Memory B cell (primary cell): ENCODE results near the gene TGM2.
A peak's percentile ranks its signal among the peaks of the same experiment; 100 is the strongest.

Experiments
- ATAC-seq: fragments of 150-1000 bp; cut with Tn5 transposase; 2 replicates; pipeline ENCODE4 v1.10.0; 2021; ENCODE audit warnings: low read depth, mild to moderate bottlenecking, moderate library complexity
- DNase-seq, 2 donors: peaks; one replicate each; pipeline ENCODE4 v3.0.0; 2022; ENCODE audit warnings: low spot score in 2 of 2
- H3K27ac Mint-ChIP-seq: one replicate; pipeline ENCODE4 v1.8.0; 2022; ENCODE audit warnings: mild to moderate bottlenecking, moderate library complexity, mixed read lengths
- H3K27me3 Mint-ChIP-seq: one replicate; pipeline ENCODE4 v1.8.0; 2022; ENCODE audit warnings: mixed read lengths
- H3K36me3 Mint-ChIP-seq: one replicate; pipeline ENCODE4 v1.8.0; 2022; ENCODE audit warnings: mild to moderate bottlenecking, mixed read lengths
- H3K4me1 Mint-ChIP-seq: one replicate; pipeline ENCODE4 v1.8.0; 2022; ENCODE audit warnings: mixed read lengths
- H3K4me3 Mint-ChIP-seq: one replicate; pipeline ENCODE4 v1.8.0; 2022; ENCODE audit warnings: mild to moderate bottlenecking, moderate library complexity, mixed read lengths
- H3K9me3 Mint-ChIP-seq: one replicate; pipeline ENCODE4 v1.8.0; 2022; ENCODE audit warnings: mixed read lengths

Gene TGM2

DNA sequence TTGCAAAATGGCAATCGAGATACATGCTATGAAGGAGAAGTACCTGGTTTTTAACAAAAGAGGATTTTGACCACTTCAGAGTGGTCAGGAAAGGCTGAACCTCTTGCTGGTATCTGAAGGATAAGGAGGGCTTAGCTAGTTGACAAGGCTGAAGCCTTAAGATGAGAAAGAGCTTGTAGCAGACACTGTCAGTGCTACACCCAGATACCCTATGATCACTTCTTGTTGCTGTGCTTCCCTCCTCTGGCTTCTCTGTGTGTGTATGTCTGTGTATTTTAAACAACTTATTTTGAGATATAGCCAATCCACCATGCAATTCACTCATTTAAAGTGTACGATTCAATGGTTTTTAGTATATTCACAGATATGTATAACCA, 38.9 kb upstream of the TGM2 start:
- Mint-ChIP-seq H3K36me3 (no peaks in the 10 kb centered on the region), H3K4me1 (peaks cover 4% of the 10 kb centered on the region), H3K27me3 (peaks cover 4% of the 10 kb centered on the region), H3K27ac (no peak overlapping the region), H3K4me3 (no peak overlapping the region), H3K9me3 (no peaks in the 10 kb centered on the region)
- DNase-seq = no peak
- ATAC-seq = no peak

DNA sequence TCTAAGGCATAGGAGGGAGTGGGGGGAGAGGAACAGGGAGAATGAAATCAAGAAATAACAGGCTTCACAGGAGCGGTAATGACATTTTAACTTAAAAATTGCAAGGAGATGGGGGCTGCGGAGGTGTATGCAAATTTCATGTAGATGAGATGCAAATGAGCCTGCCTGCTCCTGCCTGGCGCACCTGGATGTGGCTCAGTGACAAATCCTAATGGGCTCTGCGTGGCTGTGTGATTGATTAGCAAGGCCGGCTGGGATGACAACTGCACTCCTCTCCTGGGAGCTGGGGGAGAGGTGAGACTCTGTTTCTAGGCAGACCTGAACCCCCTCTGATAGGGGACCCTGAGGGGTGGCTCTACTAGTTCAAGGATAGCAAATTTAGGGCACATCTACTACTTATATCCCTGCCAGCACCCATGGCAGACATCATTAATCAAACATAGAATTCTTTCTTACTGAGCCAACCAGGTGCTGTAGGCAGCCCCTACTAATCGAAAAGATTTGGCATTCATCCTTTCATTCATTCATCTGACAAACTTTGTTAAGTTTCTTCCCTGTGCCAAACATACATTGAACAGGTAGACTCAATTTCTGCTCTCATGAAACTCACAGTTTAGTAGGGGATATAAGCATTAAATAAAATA, 38.4 kb upstream of the TGM2 start:
- H3K27me3 Mint-ChIP-seq = peaks cover 2% of the 10 kb centered on the region
- no peak for DNase-seq
- H3K27ac Mint-ChIP-seq = no peak overlapping the region
- no peak overlapping the region for H3K4me3 Mint-ChIP-seq
- H3K9me3 Mint-ChIP-seq = no peaks in the 10 kb centered on the region
- H3K4me1 Mint-ChIP-seq = peaks cover 4% of the 10 kb centered on the region
- ATAC-seq = no peak
- no peaks in the 10 kb centered on the region for H3K36me3 Mint-ChIP-seq

DNA sequence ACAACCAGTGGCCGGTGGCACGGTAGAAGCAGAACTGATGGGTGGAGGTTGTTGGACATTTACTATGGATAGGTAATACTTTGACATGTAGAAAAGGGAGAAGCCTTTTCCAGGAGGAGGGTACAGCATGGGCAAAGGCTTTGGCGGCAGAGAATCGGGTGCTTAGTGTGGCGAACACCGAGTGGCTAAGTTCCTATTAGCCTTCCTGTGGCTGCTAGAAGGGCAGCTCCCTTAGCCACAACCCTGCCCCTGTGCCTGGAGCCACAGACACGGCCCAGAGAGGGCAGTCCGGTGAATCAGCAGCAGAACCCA, 37.9 kb upstream of the TGM2 start:
- Mint-ChIP-seq H3K27me3 (no peaks in the 10 kb centered on the region), H3K9me3 (no peaks in the 10 kb centered on the region), H3K4me1 (peaks cover 4% of the 10 kb centered on the region), H3K4me3 (no peak overlapping the region), H3K27ac (no peak overlapping the region), H3K36me3 (no peaks in the 10 kb centered on the region)
- DNase-seq (no peak), ATAC-seq (no peak)

DNA sequence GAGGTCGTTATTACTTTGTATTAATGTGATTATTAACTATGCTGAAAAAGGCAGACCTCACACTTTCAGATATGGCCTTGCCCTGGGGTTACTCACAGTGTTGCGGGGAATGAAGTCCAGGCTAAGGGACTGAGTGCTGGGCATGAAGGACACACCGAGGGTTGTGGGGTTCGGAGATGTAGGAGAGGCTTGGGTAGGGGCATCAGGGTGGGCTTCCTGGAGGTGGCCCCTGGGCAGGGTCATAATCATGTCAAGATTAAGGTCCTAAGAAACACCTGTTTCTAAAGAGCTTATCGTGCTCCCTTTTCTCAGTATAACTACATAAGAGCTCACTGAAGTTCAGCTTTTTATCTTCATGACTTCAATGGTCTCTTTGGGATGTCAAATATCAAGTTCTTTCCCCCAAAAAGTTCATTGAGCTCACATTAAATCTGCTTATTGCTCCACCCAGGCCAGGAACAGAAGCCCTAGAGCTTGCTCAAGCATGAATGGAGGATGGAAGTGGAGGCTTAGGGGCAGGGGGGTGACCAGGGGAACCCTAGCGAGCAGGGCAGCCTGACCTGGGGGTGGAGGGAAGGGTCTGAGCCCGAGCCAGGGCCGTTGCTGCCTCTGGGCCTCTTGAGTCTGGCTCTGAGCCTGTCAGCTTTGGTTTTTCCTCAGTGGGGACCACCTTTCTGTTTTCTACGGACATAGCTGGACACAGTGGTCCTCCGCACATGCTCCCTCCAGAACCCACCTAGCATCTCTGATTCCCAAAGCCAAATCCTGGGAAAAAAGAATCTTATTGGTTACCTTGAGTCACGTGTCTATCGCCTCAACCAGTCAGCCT, 37.3 kb upstream of the TGM2 start:
- ATAC-seq = no peak
- no peaks in the 10 kb centered on the region for H3K9me3 Mint-ChIP-seq
- DNase-seq = no peak
- H3K27ac Mint-ChIP-seq = no peak overlapping the region
- H3K36me3 Mint-ChIP-seq = no peaks in the 10 kb centered on the region
- peaks cover under 1% of the 10 kb centered on the region for H3K27me3 Mint-ChIP-seq
- H3K4me3 Mint-ChIP-seq = no peak overlapping the region
- peaks cover 5% of the 10 kb centered on the region for H3K4me1 Mint-ChIP-seq

GRCh38 chr20:38201356-38201755, 36.3 kb upstream of the TGM2 start:
- no peak for DNase-seq
- H3K9me3 Mint-ChIP-seq = no peaks in the 10 kb centered on the region
- no peak overlapping the region for H3K4me3 Mint-ChIP-seq
- ATAC-seq = no peak
- H3K4me1 Mint-ChIP-seq = peaks cover 10% of the 10 kb centered on the region
- peaks cover 3% of the 10 kb centered on the region for H3K27me3 Mint-ChIP-seq
- no peaks in the 10 kb centered on the region for H3K36me3 Mint-ChIP-seq
- H3K27ac Mint-ChIP-seq = no peak overlapping the region

DNA sequence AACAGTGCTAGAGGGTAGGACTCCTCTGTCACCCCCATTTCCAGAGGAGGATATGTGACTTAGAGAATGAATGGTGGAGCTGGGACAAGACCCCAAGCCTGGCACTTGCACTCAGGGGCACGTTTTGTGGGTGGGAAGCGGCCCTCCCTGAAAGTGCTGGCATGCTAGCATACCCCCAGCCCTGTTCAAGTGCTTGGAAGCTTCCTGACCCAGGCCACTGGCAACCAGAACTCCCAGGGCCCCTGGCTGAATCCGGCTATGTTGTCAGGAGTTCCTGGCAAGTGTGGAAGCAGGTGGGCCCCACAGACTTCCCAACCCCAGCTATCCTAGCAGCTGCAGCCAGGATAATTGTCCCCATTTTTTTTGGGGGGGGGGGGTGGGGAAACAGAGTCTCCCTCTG, 35.6 kb upstream of the TGM2 start:
- no peaks in the 10 kb centered on the region for H3K36me3 Mint-ChIP-seq
- no peak overlapping the region for H3K27ac Mint-ChIP-seq
- peaks cover 3% of the 10 kb centered on the region for H3K27me3 Mint-ChIP-seq
- ATAC-seq (no peak), DNase-seq (no peak)
- H3K4me1 Mint-ChIP-seq = peaks cover 12% of the 10 kb centered on the region
- no peak overlapping the region for H3K4me3 Mint-ChIP-seq
- H3K9me3 Mint-ChIP-seq = no peaks in the 10 kb centered on the region

GRCh38 chr20:38199501-38200390, 34.7 kb upstream of the TGM2 start:
- no peak for DNase-seq
- Mint-ChIP-seq H3K9me3 (no peaks in the 10 kb centered on the region), H3K27ac (no peak overlapping the region), H3K4me1 (peaks cover 12% of the 10 kb centered on the region), H3K27me3 (peaks cover 8% of the 10 kb centered on the region), H3K4me3 (no peak overlapping the region), H3K36me3 (no peaks in the 10 kb centered on the region)
- ATAC-seq = no peak

DNA sequence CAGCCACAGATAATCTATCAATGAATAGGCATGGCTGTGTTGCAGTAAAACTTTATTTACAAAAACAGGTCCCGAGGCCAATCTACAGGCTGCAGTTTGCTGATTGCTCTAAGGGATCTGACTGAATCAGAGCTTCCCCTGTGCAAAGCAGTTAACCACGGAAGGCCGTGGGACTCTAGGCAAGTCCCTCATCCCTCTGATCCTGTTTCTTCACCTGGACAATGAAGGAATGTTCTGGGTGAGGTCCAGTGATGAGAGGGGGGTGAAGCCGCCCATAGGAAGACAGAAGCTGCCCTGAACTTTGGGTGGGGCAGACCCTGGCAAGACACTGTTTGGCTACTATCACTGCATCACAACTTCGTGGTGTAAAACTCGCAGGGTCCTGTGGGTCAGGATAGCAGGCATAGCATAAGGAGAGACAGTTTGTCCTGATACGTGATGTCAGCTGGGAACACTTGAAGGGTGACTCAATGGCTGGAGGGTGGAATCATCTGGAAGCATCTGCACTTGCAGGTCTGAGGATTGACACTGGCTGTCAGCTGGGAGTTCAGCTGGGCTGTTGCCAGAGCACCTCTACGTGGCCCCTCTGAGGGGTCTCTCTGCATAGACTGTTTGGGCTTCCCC, 33.3 kb upstream of the TGM2 start:
- no peak overlapping the region for H3K27ac Mint-ChIP-seq
- H3K36me3 Mint-ChIP-seq = no peaks in the 10 kb centered on the region
- no peak for DNase-seq
- peaks cover 12% of the 10 kb centered on the region for H3K4me1 Mint-ChIP-seq
- peaks cover 11% of the 10 kb centered on the region for H3K27me3 Mint-ChIP-seq
- no peak overlapping the region for H3K4me3 Mint-ChIP-seq
- no peak for ATAC-seq
- peaks cover 2% of the 10 kb centered on the region for H3K9me3 Mint-ChIP-seq

DNA sequence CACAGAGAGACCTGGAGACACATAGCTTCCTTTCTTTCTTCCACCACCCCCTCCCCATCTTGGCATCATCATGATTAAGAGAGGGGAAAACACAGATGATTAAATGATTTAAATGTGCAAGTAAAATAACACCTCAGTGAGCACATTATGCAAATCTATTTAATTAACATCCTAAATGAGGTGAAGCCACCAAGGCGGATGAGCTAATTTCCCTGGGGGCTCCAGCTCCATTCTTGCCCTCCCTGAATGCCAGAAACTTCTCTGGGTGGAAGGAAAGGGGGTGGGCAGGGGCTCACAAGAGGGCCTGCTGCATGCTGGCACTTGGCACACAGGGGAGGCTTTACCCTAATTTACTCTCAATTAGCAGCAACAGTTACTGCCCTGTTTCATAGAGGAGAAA, 32.5 kb upstream of the TGM2 start:
- ATAC-seq (peak; percentile 53), DNase-seq (no peak)
- Mint-ChIP-seq H3K4me1 (peaks cover 9% of the 10 kb centered on the region), H3K27me3 (peaks cover 11% of the 10 kb centered on the region), H3K36me3 (no peaks in the 10 kb centered on the region), H3K27ac (no peak overlapping the region), H3K9me3 (peaks cover 2% of the 10 kb centered on the region), H3K4me3 (no peak overlapping the region)

DNA sequence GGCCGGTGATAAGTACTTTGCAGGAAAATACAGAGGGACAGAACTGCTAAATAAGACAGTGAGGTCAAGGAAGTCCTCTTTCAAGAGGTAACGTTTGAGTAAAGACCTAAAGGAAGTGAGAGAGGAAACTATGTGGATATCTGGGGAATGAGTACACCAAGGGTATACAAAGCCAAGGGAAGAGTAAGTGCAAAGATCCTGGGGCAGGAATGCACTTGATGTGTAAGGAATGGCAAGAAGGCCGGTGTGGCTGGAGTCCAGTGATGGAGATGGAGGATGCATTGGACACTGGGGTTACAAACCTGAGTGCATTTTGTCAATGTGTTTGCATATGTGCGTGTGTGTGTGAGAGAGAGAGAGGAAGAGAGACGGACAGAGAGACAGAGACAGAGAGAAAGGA, 32.1 kb upstream of the TGM2 start:
- H3K9me3 Mint-ChIP-seq = peaks cover 2% of the 10 kb centered on the region
- peaks cover 9% of the 10 kb centered on the region for H3K4me1 Mint-ChIP-seq
- no peaks in the 10 kb centered on the region for H3K36me3 Mint-ChIP-seq
- peaks cover 11% of the 10 kb centered on the region for H3K27me3 Mint-ChIP-seq
- H3K4me3 Mint-ChIP-seq = no peak overlapping the region
- ATAC-seq = no peak
- no peak for DNase-seq
- no peak overlapping the region for H3K27ac Mint-ChIP-seq

DNA sequence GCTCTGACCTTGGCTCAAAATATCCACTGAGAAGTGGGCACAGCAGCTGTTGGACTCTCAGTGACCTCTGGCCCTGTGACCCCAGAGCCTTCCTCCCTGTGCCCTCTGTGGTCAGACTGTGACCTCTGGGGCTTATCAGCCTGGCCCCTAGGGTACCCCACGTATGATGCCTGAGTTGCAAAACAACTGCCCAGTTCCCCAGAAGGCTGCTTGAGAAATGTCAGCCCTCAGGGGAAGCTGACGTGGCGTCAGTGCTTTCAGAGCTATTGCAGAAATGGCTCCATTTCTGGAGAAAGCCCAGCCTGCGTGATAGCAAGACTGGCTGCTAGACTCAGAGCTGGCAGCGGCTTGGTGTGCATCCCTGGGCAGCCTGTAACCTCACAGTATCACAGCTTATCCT, 31.5 kb upstream of the TGM2 start:
- Mint-ChIP-seq H3K4me3 (no peak overlapping the region), H3K4me1 (peaks cover 9% of the 10 kb centered on the region), H3K36me3 (no peaks in the 10 kb centered on the region), H3K9me3 (peaks cover 2% of the 10 kb centered on the region), H3K27ac (no peak overlapping the region), H3K27me3 (peaks cover 11% of the 10 kb centered on the region)
- ATAC-seq (peak; percentile 59), DNase-seq (no peak)

DNA sequence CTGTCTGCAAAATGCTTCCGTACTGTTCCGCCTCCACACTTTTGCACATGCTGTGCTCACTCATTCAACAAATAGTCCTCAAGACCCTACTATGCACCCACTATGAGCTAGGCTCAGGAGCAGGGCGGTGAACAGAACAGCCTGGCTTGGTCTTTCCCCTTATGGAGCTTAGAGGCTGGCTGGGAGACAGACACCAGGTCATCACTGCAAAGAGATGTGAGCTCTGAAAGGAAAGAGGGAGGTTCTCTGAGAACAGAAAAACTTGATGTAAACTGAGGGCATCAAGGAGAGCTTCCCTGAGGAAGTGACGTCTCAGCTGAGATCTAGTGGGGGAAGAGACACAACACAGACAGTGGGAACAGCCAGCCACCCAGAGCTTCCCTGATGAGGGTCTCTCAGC, 31.0 kb upstream of the TGM2 start:
- Mint-ChIP-seq H3K4me1 (peaks cover 9% of the 10 kb centered on the region), H3K27me3 (peaks cover 14% of the 10 kb centered on the region), H3K36me3 (no peaks in the 10 kb centered on the region), H3K9me3 (peaks cover 2% of the 10 kb centered on the region), H3K27ac (no peak overlapping the region), H3K4me3 (no peak overlapping the region)
- ATAC-seq (no peak), DNase-seq (no peak)

DNA sequence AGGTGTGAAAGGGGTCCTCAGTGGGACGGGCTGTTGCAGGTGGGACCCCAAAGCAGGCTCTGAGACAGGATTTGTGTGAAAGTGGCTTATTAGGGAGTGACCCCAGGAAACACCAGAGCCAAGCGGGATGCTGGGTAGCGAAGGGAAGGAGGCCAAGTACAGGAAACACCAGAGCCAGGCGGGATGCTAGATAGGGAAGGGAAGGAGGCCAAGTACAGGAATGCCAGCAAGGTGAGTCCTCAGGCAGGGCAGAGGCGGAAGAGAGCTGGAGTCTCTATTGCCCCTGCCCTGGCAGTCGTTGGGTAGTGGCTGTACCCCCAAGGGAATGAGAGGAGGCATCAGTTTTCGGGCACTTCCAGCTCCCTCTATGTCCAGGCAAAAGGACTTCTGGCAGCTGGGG, 30.5 kb upstream of the TGM2 start:
- Mint-ChIP-seq H3K4me1 (peaks cover 9% of the 10 kb centered on the region), H3K27me3 (peaks cover 14% of the 10 kb centered on the region), H3K36me3 (no peaks in the 10 kb centered on the region), H3K9me3 (peaks cover 2% of the 10 kb centered on the region), H3K27ac (no peak overlapping the region), H3K4me3 (no peak overlapping the region)
- DNase-seq (no peak), ATAC-seq (no peak)

DNA sequence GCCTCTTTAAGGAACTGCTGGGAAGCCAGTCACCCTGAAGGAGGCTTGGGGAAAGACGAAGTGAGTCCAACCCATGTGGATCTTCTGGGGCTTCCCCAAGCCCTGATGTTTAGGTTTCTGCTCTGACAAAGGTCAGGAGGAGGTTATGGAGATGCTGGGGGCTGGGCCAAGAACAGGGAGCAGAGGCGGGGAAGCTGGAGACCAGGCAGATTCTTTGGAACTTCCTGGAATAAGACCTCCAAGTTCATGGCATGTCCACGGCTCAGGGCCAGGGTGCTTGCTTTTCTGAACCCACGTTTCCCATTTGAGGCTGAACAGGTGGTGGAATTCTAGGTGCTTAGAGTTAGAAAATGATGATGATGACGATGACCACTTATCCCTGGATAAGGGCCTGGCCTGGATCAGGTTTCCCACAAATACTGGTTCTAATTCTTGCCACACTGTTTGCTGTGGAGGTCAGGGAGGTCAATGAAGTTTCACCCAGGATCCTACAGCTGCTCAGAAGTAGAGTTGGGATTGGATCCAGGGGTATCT, 30.0 kb upstream of the TGM2 start:
- DNase-seq (no peak), ATAC-seq (no peak)
- Mint-ChIP-seq H3K36me3 (no peaks in the 10 kb centered on the region), H3K27me3 (peaks cover 14% of the 10 kb centered on the region), H3K4me3 (no peak overlapping the region), H3K27ac (no peak overlapping the region), H3K9me3 (peaks cover 2% of the 10 kb centered on the region), H3K4me1 (peaks cover 9% of the 10 kb centered on the region)
